Muscle of back (tissue), 11 donors: ENCODE results near the gene DNAJC17. TPM values are rescaled to one million over a fixed set of nuclear protein-coding genes. Genes with fewer than 3 reads are reported as not detected.

ENCODE experiments used
- DNase-seq, 3 donors: peaks; one replicate each; pipeline versions ENCODE4 v3.0.0 to v3.0.0-alpha.2; 2013
- polyA plus RNA-seq, 10 donors: library from polyadenylated mRNA; unstranded; fragments of 120-200 nt; gene quantifications; one replicate each; pipeline ENCODE4 v1.2.1, GENCODE V29; 2013; ENCODE audit not compliant: insufficient read length in 10 of 10

DNAJC17 gene
- polyA plus RNA-seq, 10 donors, result 19.4 to 29.1 (median 23.7) TPM

DNA sequence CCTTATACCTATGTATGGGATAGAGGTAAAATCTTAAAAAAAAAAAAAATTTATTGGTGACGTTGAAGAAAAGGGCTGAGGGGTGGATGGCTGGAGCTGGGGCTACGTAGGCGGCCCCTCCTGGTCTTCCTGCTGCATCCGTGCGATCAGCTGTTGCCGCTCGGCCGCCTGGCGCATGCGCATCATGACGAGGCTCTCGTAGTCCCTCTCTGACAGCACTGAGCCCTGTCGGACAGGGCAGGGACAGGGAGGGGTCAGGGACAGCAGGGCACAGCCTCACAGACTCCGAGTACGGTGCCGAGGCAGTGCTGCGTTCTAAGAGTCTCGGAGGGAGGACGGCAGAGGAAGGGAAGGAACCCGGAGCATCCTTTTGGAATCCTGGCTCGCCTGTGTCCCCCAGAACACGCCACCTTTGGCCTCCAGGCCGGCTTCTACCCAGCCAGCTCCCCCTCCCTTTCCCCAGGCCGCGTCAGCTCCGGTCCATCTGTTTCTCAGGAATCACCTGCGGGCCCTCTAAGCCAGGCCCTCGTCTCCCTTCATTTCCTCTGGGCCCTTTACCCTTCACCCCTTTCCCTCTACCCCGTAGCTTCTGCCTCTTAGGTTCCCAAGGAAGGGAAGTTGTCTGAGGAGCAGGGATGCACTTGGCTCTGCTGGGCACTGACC, 39.3 kb downstream of the DNAJC17 start:
- DNase-seq, result no peak

DNA sequence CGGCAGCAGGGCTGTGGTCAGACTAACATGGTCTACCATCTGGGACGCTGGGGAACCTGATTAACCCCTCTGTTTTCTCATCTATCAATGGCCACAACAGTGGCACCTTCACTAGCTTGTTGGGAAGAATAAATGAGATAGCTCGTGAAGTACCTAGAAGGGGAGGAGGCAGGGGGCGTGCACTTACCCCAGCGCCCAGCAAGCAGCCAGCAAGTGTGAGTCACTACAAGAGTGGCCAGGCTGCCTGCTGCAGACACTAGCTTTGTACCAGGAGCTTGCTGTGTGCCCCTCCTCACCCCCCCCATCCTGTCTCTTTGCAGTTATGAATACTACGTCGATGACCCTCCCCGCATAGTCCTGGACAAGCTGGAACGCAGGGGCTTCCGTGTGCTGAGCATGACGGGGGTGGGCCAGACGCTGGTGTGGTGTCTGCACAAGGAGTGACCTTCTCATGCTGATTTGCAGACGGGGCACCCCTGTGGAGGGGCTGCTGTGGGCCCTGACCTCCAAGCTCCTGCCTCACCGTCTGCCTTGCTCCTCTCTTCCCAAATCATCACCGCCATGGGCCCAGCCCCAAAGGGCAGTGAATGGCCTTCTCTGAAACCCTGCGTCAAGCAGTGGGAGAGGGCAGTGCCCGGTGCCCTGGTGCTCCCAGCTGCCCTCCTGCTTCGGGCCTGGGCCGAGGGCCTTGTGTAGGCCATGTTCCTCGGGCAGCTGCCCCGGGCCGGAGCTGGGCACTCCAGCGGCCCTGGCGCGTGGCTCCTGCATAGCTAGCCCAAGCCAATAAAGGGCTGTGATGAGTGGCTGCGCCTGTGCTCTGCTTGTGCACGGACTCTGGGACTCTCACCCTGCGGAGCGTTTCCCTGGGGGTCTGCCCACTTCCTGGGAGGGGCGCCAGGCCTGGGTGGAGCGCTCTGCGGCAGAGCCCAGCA, 40.1 kb downstream of the DNAJC17 start:
- DNase-seq, result no peak

DNA sequence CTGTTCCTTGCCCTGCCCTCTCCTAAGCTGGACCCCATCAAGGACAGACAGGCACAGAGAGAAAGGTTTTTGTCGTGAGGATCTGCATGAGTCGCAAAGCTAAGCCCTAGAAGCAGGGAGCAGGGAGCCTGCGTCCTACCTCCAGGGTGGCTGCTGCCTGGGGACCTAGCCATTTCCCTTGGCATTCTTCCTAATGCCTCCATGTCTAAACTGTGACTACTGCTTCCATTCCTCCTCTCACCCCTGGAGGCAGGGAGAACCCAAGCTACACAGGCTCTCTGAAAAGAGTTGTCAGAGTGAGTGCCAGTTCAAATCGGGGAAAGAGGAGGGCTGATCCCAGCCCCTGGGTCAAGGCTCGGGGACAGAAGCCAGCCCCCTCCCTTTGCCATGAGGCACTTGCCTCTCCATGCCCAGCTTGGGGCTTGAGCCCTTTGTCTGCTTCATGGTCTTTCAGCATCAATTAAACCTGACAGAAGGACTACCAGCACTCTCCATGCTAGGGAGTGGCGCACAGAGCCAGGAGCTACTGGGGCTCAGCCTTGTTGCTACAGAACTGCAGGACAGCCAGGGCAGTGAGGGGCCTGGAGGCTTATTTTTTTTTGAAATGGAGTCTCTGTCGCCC, 41.0 kb downstream of the DNAJC17 start:
- no peak for DNase-seq

DNA sequence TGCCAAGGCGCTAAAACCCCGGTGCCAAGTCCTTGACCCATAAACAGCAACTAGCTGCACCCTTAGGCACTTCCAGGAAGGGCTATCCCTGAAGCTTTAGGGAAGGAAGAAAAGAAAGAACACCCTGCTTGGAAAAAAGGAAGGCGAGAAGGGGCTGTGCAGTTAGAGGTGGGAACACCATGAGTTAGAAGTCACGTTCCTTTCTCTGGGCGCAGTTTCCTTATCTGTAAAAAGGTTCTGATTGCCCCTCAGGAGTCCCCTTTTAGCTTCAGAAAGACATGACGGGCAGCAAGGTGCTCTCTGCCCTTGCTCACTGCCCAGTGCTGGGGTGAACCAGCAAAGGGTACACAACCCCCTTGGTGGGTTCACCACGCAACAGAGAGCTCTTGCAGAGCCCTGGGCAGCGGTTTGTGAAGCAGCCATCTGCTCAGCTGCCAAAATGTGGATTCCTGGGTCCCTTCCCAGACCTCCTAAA, 42.6 kb downstream of the DNAJC17 start:
- DNase-seq, result no peak

DNA sequence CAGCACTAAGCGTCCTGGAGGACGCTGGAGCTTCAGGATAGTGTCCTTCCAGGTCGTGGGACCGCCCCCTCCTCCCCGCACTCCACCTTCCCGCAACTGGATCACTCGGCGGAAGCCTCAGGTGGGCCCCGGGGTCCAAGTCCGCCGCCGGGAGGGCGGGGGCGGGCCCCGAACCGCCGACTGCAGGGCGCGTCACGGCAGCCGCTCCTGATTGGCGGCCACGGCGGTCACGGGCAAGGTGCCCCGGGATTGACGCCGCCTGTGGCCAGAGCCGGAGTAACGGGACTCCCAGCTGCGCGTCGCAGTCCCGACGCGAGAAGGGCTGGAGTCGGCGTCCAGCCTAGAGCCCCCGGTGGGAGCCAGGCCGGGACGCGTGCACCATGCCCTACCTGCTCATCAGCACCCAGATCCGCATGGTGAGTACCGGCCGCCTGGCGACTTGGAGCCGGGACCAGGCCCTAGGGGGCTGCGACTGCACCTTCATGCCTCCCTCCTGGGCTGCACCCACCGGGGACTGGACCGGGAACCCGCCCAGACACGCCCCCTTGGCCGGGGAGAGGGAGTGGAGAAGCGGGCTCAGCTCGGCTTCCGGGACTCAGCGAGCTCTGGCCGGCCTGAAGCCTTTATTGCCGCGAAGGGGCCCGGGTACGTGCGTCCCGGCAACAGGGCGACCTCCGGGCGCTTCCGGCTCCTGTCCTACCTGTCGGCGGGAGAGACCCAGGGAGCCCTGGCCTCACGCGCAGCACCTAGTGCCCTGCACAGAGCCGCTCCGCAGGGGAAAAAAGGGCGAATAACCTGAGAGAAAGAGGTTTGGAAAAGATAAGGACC, 43.3 kb downstream of the DNAJC17 start, which contains the start of gene GCHFR:
TSS of gene GCHFR (plus strand) at position 268 of the 828 bp plus-strand sequence. CDS start at position 381, 113 bp downstream.
- peak in 2 of 3 donors; percentile 69 to 92 for DNase-seq

DNA sequence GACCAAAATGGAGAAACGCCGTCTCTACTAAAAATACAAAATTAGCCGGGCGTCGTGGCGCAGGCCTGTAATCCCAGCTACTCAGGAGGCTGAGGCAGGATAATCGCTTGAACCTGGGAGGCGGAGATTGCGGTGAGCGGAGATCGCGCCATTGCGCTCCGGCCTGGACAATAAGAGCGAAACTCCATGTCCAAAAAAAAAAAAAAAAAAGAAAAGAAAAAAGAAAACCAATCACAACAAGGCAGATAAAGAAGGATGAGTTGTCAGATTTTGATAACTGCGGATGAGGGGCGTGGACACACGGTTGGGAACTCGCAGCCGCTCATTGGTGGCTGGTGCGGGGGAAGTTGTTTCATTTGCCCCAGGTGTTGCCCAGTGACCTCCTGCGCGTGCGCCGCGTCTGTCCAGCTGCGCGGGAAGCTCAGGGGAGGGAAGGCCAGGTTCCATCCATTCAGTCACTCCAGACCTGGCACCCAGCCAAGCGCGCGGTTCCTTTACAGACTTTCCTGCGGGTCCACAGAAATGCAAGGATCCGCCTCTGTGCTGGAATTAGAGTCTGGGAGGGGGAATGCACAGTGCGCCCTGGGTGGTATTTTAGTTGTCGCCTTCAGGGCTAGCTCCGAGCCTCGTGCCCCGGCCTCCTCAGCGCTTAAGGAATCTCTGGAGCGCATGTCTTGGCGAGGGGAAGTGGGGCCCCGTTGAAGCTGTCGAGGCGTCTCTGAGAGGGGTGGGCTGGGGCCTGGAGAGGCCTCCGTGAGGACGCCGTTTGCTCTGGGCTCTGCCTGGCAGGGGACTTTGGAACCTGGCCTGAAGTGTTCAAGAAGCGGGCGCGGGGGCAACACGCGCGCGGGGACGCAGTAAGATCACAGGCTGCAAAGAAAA, 44.1 kb downstream of the DNAJC17 start:
- peak; percentile 55 to 91 (median 73) for DNase-seq

DNA sequence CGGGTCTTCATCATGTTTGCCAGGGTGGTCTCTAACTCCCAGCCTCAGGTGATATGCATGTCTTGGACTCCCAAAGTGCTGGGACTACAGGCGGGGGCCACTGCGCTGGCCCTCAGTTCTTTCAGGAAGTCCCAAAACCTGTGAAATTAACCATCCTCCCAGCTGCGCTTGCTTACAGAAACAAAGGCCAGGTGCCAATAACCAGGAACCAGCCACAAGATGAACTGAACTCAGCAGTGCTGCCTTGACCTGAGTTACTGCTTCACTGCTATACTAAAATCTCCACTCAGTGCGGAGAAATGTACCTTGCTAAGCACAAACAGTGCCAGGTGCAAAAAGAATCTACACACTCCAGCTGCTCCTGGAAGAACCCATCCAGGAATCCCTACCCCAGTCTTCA, 47.3 kb downstream of the DNAJC17 start:
- no peak for DNase-seq

DNA sequence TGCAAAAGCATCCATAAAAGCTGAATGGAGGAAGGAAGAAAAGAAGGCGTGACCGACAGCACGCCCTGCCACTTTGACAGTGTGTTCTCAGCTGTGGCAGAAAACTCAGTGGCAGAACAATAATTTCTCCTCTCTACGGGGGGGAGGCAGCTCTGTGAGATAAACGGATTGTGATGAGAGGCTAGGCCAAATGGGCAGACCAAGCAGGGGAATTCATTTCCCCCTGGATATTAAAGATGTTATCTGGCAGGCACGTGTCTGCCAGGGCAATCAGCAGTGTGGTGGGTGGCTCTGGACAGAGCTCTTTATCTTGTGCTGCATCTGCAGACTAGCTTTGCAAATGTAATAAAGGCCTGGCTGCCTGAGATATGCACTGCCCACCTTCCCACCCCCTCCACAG, 50.3 kb downstream of the DNAJC17 start:
- no peak for DNase-seq

DNA sequence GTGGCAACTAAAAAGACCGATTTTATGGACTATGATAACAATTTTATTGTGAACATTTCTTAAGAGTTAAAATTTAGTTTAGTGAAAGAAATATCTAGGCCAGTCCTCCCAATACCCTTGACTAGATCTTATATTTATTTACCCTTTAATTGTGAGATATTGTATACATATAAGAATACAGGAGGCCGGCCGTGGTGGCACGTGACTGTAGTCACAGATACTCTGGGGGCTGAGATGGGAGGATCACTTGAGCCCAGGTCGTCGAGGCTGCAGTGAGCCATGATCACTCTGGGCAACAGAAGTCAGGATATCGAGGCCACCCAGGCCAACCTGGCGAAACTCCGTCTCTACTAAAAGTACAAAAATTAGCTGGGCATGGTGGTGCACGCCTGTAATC, 51.5 kb downstream of the DNAJC17 start:
- DNase-seq, result no peak

DNA sequence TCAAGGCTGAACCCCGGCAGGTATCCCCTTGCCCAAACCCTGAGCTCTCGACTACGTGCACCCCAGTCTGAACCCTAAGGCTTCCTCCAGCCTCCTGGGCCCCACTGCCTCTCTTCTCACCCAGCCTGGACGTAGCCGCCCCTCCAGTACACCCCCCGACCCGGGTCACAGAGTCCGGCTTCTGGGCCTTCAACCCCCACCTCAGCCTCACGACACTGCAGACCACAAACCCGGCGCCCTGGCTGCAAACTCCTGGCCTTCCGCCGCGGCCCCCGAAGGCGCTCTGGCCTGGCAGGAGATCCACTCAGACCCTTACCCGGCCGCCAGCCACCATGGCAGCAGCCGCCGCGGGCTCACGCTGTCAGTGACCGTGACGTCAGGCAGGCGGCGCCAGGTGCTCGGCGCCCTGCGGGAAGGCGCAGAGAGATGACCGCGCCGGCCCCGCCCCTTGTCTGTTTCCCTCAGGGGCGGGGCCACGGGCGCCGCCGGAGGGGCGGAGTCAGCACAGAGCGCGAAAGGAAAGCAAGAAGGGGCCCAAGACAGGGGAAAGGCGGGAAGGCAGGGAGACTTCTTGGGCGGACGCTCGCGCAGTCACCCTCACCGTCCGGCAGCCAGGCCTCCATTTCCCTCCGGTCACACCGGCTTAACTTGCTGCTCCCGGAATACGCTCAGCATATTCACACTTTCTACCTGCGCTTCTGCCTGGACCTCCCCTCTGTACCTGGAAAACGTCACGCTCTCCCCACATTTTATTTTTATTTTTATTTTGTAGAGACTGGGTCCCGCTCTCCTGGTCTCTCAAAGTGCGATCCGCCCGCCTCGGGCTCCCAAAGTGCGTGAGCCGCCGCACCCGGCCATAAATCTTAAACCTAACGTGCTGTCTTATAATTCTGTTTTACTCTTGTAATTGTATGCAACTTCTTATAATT, 52.1 kb downstream of the DNAJC17 start, which contains the start of gene RMDN3:
TSS of gene RMDN3 (minus strand) at position 372 of the 929 bp plus-strand sequence. CDS start 471 bp downstream, outside the sequence.
- peak; percentile 95 to 99 (median 98) for DNase-seq

DNA sequence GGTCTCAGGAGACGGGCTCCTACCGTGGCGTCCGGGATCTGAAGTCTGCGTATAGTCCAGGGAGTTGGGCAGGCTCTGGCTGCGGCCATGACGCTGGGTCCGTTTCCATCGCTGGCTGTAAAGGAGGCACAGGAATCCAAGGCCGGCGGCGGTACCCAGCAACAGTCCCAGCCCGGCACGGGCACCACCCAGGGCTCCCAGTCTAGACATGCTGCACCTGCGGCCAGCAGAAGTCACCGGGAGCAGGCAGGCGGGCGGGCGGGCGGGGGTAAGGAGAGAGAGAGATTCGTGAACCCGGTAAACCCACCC, 52.7 kb downstream of the DNAJC17 start:
- DNase-seq, result no peak

DNA sequence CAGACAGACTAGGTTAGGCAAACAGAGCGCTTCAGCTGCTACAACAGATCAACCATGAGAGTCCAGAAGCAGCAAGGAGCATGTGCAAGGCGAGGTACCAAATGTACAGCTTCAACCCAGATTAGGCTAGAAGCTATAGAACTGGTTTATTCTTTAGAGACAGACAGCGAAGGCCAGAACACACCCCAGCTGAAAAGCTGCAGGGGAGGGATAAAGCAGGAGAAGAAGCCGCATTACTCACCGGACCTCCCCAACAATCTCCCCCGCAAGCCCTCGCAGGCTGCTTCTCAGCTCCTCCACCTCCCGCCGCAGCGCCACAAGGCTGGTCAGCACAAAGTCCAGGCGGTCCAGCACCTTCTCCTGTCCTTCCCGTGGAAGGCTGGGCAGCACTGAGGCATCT, 55.5 kb downstream of the DNAJC17 start:
- no peak for DNase-seq

DNA sequence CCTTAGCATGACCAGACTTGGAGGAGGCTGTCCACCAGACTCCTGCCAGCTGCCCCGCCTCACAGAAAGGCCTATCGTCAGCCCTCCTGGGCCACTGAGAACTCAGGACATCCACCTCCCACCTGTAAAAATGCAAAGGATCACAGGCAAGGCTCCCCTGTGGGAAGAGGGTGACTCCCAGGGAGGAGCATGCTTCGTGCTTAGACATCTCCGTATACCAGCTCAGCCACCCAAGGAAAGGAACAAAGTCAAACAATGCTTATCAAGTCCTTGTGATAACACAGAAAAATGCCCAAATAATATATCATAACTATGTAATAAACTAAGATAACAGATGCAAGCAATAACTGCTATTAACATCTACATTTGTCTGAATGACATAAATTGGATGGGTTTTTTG, 56.4 kb downstream of the DNAJC17 start:
- no peak for DNase-seq

DNA sequence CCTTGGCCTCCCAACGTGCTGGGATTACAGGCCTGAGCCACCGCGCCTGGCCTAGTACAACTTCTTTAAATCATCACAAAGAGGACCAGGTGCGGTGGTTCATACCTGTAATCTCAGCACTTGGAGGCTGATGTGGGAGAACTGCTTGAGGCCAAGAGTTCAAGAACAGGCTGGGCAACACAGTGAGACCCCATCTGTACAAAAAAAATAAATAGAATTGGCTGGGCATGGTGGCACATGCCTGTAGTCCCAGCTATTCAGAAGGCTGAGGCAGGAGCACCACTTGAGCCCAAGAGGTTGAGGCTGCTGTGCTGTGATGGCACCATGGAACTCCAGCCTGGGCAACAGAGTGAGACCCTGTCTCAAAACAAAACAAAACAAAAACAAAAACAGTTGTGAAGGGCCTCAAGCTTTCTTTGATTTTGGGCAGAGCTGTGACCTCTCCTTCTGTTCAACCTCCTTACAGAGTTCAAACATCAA, 58.1 kb downstream of the DNAJC17 start:
- DNase-seq, result no peak

DNA sequence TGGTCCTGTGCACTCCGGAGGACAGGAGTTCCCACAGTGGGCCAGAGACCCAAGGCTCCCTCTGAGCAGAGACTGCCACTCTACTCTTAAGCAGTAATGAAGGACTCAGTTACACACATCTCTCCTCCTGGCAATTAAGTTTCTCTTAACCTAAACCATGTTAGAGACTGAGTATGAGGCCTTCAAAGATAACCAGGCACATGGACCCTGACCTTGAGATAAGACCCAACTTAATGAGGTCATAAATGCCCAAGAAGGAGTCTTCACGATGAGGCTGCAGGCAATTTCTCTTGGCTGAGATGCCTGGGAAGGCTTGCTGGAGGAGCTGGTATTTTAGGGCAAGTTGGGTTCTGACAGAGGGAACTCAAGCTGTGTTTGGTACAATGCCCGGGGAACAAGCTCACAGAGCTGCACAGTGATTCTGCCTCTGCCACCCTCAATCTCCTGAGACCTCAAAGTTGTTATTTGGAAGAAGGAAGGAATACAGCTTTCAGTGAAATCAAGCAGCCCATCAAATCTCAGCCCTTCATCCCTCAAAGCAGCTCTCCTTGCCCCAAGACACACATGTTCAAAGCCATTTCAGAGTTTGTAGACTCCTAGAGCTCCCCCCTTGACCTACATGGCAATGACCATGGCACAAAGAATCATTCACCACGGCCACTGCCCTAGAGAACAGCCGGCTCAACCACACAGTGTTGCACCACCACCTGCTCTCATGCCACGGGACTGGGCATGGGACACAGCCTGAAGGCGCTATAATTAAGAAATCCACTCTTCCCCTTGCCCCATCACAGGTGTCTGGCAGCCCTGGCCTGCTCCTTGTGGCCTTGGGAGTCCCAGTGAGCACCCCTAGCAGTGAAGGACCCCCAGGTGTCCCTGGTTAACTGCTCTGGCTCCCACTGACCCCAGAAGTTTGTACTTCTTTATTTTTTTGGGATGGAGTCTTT, 59.3 kb downstream of the DNAJC17 start:
- DNase-seq, result no peak

DNA sequence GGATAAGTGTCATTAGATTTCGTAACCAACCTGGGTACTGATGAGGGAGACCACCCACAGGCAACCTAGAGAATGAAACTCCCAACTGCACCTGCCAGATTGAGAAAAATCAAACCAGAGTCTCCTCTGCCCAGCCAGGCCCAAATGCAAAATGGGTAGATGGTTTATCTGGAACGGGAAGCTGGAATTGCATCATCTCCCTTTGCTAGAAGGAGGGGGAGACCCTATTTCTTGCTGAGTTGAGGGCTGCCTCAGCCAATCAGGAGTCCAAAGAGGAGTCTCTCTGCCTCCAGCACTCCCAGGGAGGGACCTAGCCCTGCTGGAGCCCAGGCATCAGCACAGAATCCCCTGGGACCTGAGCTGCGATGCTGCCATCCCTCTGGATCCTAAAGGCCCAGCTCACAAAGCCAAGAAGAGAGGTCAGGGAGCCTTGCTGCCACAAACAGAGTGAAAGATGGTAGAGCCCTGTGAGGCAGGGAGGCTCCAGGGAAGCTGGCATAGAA, 60.3 kb downstream of the DNAJC17 start:
- DNase-seq, result no peak

DNA sequence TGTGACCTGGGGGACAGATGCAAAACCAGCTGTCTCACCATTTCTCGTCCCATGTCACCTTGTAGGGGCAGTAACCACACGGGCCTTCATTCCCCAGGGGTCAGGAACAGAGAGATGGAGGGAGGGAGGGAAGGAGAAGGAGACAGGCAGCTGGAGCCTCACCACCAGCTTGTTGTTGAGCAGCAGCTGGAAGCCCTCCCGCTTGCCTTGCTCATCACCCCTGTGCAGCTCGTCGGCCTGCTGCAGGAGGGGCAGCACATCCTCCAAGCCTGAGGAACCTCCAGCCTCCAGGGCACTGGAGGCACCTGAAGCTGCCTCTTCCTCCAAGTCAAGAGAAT, 62.5 kb downstream of the DNAJC17 start:
- no peak for DNase-seq
